Skeletal muscle tissue (tissue), 4 donors: ENCODE results near the gene TOB1. TPM values are rescaled to one million over a fixed set of nuclear protein-coding genes. Genes with fewer than 3 reads are reported as not detected.
A peak's percentile ranks its signal among the peaks of the same experiment; 100 is the strongest.
"Not testable (repeated sequence)": the region's sequence is repeated elsewhere in the genome, so short reads cannot be mapped to it uniquely, and the experiment has no call there.

ENCODE experiments used
- H3K27ac ChIP-seq: one replicate; pipeline ENCODE4 v1.7.0; 2013; ENCODE audit warnings: mild to moderate bottlenecking, low read depth, low read length, inconsistent platforms
- H3K27me3 ChIP-seq, 3 donors: one replicate each; pipeline ENCODE4 v1.7.0; 2013; ENCODE audit warnings: low read length in 3 of 3; ENCODE audit not compliant: control insufficient read depth in 3 of 3, insufficient read depth in 3 of 3
- H3K36me3 ChIP-seq, 3 donors: one replicate each; pipeline ENCODE4 v1.7.0; 2013; ENCODE audit warnings: low read length in 3 of 3; ENCODE audit not compliant: control insufficient read depth in 3 of 3, insufficient read depth in 3 of 3
- H3K4me1 ChIP-seq, 3 donors: one replicate each; pipeline ENCODE4 v1.7.0; 2013; ENCODE audit warnings: low read length in 3 of 3, mild to moderate bottlenecking in 3 of 3; ENCODE audit not compliant: control insufficient read depth in 3 of 3, insufficient read depth in 3 of 3
- H3K4me3 ChIP-seq, 3 donors: one replicate each; pipeline ENCODE4 v1.7.0; 2013; ENCODE audit warnings: low read length in 3 of 3
- H3K9ac ChIP-seq, 3 donors: one replicate each; pipeline ENCODE4 v1.7.0; 2013; ENCODE audit warnings: low read length in 3 of 3, mild to moderate bottlenecking in 3 of 3, moderate library complexity in 2 of 3, low read depth in 1 of 3
- H3K9me3 ChIP-seq, 3 donors: one replicate each; pipeline ENCODE4 v1.7.0; 2013; ENCODE audit warnings: low read length in 3 of 3; ENCODE audit not compliant: control insufficient read depth in 3 of 3
- total RNA-seq: library from RNA; depleted of rRNA; stranded (reverse); fragments of >200 nt; gene quantifications from one replicate; pipeline ENCODE4 v1.2.3, GENCODE V29; 2014
- donor health status: Osteomylitis.

TOB1 gene
- total RNA-seq, 1 donor from 2014 or later = 27.1 TPM

DNA sequence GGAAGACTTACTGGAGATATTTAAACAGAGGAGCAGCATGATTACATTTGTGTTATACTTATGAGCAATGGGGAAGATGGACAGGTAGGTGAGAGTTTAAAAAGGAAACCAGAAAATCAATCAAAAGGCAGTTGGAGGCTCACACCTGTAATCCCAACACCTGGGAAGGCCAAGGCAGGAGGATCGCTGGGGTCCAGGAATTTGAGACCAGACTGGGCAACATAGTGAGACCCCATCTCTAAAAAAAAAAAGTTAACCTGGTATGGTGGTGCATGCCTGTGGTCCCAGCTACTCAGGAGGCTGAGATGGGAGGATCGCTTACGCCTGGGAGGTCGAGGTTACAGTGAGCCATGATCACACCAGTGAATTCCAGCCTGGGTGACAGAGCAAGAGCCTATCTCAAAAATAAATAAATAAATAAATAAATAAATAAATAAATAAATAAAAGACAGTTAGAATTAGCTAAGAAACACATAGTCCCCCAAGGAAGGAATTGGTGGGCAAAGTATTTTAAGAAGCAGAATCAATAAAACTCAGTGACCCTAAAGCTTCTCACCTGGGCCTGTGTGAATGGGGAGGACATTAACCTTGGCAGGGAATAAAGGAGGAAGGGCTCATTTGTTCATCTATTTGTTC is 32.3 kb upstream of the TOB1 start:
- no peaks in the 10 kb centered on the region for H3K36me3 ChIP-seq
- no peak overlapping the region for H3K4me3 ChIP-seq
- H3K9me3 ChIP-seq = no peaks in the 10 kb centered on the region
- no peak overlapping the region for H3K9ac ChIP-seq
- peaks cover 3 to 10% (median 9%) of the 10 kb centered on the region in 3 donors for H3K4me1 ChIP-seq
- H3K27ac ChIP-seq = no peak overlapping the region
- no peaks in the 10 kb centered on the region for H3K27me3 ChIP-seq

- not testable (repeated sequence) for H3K27me3 ChIP-seq, H3K9me3 ChIP-seq, H3K36me3 ChIP-seq, H3K9ac ChIP-seq, H3K4me3 ChIP-seq, H3K4me1 ChIP-seq, H3K27ac ChIP-seq
Measured at GRCh38 chr17:50894513-50894912, 28.4 kb upstream of the TOB1 start.

DNA sequence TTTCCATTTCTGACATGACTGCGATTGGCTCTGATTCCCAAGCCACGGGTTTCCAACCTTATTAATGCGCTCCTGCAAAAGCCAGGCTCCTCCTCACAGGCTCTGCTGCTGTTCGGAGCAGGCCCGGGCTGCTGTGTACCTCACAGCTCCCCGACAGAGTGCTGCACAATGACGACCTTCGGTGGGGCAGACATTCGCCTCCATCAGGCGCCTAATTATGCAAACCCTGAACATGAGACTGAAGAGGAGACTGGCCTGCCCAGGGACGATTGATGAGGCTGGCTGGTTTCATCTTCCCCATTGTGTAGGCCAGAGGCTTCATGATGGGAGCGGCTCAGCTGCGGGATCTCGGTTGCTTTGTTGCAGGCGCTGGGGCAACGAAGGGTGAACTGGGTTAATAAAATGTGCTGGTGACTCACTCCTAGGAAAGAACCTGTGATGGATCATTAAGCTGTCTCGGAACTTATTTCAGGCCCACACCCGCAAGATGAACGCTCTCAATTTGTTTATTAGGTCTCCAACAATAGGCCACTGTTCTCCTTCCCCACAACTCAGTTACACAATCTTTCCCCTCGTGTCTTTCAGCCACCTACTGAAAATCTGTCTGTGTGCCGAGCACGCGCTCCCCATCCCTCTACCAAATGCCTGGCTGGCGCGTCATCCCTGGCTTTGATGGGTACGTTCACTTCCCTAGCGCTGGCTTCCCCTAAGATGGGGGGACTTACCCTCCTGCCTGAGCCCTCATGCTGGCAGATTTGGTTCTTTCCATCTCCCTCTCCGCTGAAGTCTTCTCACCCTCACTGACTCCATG is 27.2 kb upstream of the TOB1 start:
- peak overlapping the region in 1 of 3 donors; percentile 25 for H3K9ac ChIP-seq
- no peaks in the 10 kb centered on the region for H3K9me3 ChIP-seq
- H3K36me3 ChIP-seq = no peaks in the 10 kb centered on the region
- no peaks in the 10 kb centered on the region for H3K27me3 ChIP-seq
- no peak overlapping the region for H3K27ac ChIP-seq
- H3K4me1 ChIP-seq = peaks cover 0 to 7% (median 4%) of the 10 kb centered on the region in 3 donors
- no peak overlapping the region for H3K4me3 ChIP-seq

DNA sequence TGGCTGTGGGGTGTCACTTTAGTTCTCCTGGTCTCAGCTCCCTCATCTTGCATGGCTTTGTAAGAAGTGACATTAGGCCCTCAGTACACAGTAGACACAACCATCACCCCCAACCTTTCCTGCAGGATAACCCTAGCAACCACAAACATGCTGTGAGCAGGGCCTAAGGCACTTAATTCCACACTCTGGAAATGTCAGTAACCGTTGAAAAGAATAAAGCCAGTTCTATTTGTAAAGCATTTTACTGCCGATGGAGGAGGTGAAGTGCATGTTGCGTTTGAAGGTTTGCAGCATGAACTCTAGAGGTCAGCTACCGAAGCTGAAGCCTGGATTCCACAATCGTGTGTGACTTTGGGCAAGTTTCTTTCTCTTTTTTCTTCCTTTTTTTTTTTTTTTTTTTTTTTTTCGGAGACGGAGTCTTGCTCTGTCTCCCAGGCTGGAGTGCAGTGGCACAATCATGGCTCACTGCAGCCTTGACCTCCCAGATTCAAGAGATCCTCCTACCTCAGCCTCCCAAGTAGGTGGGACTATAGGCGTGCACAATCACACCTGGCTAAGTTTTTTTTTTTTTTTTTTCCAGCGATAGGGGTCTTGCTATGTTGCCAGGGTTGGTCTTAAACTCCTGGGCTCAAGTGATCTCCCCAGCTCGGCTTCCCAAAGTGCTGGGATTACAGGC is 26.1 kb upstream of the TOB1 start:
- no peaks in the 10 kb centered on the region for H3K36me3 ChIP-seq
- H3K9me3 ChIP-seq = no peaks in the 10 kb centered on the region
- H3K9ac ChIP-seq = no peak overlapping the region
- no peaks in the 10 kb centered on the region for H3K27me3 ChIP-seq
- no peak overlapping the region for H3K27ac ChIP-seq
- H3K4me1 ChIP-seq = peaks cover 5 to 11% (median 7%) of the 10 kb centered on the region in 3 donors
- no peak overlapping the region for H3K4me3 ChIP-seq

DNA sequence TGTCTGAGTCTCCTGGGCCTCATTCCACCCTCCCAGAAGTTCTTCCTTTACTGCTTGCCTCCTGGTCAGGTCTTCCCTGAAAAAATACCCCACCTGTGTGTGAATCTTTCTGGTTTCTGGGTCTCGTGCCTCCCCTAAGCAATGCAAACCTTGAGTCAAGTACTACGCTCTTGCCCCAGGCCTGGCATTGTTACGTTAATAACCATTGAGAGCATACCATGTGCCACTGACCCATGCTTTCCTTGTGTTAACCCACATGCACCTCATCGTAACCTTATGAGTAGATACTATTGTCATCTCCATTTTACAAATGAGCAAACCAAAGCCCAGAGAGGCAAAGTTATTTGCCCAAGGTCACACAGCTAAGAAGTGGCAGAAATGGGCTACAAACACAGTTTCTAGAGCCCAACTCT is 25.4 kb upstream of the TOB1 start:
- H3K36me3 ChIP-seq = no peaks in the 10 kb centered on the region
- no peak overlapping the region for H3K4me3 ChIP-seq
- H3K9me3 ChIP-seq = no peaks in the 10 kb centered on the region
- H3K4me1 ChIP-seq = peaks cover 5 to 11% (median 7%) of the 10 kb centered on the region in 3 donors
- no peaks in the 10 kb centered on the region for H3K27me3 ChIP-seq
- no peak overlapping the region for H3K9ac ChIP-seq
- H3K27ac ChIP-seq = no peak overlapping the region

- Histone ChIP-seq H3K4me3 (no peak overlapping the region), H3K27me3 (no peaks in the 10 kb centered on the region), H3K9me3 (no peaks in the 10 kb centered on the region), H3K27ac (no peak overlapping the region), H3K9ac (no peak overlapping the region), H3K36me3 (no peaks in the 10 kb centered on the region), H3K4me1 (peaks cover 5 to 11% (median 7%) of the 10 kb centered on the region in 3 donors)
Measured at GRCh38 chr17:50890675-50891516, 24.7 kb upstream of the TOB1 start.

- Histone ChIP-seq H3K9ac (no peak overlapping the region), H3K36me3 (no peaks in the 10 kb centered on the region), H3K4me3 (no peak overlapping the region), H3K27me3 (no peaks in the 10 kb centered on the region), H3K4me1 (peaks cover 5 to 11% (median 7%) of the 10 kb centered on the region in 3 donors), H3K9me3 (no peaks in the 10 kb centered on the region), H3K27ac (no peak overlapping the region)
Measured at GRCh38 chr17:50889528-50890118, 23.5 kb upstream of the TOB1 start.

DNA sequence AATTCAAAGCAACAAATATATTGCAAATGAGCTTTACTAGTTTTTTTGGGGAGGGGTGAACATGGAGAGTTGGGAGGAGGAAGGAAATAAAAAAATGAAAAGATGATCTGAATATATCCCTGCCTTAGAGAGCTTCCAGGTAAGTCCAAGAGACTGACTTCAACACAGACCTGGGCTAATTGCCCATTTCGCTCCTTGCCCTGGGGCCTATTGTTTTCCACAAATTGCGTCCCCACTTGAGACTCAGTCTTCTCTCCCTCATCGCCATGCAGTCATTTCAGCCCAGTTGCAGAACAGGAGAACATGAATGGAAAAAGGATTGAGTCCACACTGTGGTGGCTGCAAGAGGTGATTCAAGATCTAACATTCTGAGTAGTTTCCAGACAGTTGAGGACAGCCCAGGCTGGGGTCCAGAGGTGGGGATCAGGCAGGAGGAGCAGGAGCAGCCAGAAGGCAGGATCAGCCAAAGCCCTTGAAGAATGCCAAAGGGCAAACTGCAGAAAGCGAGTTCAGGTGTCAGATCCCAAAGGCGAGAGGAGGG is 21.6 kb upstream of the TOB1 start:
- no peaks in the 10 kb centered on the region for H3K27me3 ChIP-seq
- H3K9me3 ChIP-seq = no peaks in the 10 kb centered on the region
- no peak overlapping the region for H3K27ac ChIP-seq
- peaks cover 5 to 7% (median 6%) of the 10 kb centered on the region in 3 donors for H3K4me1 ChIP-seq
- no peak overlapping the region for H3K9ac ChIP-seq
- no peak overlapping the region for H3K4me3 ChIP-seq
- H3K36me3 ChIP-seq = no peaks in the 10 kb centered on the region
